GM12874 (cell line): ENCODE data around the gene BCL6B.

Source experiments
- TF ChIP-seq, protein P1 (sequence below): IDR thresholded peaks from 2 replicates; pipeline ENCODE4 v1.5.1; 2011; ENCODE audit warnings: low read depth, mild to moderate bottlenecking, control low read depth, low read length, moderate library complexity; ENCODE audit not compliant: insufficient read depth

The BCL6B gene

DNA sequence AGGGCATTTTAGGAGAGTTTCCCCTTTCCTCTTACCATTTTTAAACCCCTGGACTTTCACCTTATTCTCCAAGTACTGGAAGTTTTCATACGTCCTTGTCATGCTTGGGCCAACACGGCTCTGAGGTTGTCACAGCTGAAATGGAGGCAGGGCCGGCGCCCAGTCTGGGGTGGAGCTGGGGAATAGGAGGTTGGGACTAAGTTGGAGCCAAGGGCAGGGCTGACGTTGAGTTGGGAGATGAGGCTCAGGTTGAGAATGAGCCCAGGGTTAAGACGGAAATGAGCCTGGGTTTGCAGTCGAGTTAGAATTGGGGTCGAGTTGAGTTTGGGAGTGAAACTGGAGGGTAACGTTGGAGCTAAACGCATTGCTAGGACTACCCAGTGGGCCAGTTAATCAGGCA lies 55.9 kb downstream of the BCL6B start:
- TF ChIP-seq, protein P1, sequence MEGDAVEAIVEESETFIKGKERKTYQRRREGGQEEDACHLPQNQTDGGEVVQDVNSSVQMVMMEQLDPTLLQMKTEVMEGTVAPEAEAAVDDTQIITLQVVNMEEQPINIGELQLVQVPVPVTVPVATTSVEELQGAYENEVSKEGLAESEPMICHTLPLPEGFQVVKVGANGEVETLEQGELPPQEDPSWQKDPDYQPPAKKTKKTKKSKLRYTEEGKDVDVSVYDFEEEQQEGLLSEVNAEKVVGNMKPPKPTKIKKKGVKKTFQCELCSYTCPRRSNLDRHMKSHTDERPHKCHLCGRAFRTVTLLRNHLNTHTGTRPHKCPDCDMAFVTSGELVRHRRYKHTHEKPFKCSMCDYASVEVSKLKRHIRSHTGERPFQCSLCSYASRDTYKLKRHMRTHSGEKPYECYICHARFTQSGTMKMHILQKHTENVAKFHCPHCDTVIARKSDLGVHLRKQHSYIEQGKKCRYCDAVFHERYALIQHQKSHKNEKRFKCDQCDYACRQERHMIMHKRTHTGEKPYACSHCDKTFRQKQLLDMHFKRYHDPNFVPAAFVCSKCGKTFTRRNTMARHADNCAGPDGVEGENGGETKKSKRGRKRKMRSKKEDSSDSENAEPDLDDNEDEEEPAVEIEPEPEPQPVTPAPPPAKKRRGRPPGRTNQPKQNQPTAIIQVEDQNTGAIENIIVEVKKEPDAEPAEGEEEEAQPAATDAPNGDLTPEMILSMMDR, result no peak
